ENCODE measurements around the gene WTAP. TPM values are rescaled to one million over a fixed set of nuclear protein-coding genes. Genes with fewer than 3 reads are reported as not detected.

WTAP gene
- total RNA-seq, 1 donor: 159 TPM

DNA sequence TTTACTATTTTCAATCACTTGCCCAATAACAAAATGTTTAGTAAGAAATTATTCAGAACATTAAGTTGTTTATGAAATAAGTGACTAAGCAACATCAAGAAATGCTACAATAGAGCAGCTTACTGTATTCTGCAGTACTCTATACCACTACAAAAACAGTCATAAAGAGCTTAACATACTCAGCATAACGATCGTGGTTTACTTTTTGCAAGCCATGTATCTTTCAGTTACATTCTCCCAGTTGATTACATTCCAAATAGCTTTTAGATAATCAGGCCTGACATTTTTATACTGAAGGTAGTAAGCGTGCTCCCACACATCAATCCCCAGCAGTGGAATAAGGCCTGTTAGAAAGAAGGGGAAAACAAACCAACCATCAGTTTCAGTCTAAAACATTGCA, 45.0 kb upstream of the WTAP start:
- TF ChIP-seq, protein P1, sequence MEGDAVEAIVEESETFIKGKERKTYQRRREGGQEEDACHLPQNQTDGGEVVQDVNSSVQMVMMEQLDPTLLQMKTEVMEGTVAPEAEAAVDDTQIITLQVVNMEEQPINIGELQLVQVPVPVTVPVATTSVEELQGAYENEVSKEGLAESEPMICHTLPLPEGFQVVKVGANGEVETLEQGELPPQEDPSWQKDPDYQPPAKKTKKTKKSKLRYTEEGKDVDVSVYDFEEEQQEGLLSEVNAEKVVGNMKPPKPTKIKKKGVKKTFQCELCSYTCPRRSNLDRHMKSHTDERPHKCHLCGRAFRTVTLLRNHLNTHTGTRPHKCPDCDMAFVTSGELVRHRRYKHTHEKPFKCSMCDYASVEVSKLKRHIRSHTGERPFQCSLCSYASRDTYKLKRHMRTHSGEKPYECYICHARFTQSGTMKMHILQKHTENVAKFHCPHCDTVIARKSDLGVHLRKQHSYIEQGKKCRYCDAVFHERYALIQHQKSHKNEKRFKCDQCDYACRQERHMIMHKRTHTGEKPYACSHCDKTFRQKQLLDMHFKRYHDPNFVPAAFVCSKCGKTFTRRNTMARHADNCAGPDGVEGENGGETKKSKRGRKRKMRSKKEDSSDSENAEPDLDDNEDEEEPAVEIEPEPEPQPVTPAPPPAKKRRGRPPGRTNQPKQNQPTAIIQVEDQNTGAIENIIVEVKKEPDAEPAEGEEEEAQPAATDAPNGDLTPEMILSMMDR (IDR thresholded peaks at IDR 0.05; ENCODE audit: insufficient read depth, low read depth, low read length): no peak
- peak; percentile 70 for DNase-seq (ENCODE audit: low read depth)
- H3K4me3 ChIP-seq (ENCODE audit: low read depth, low read length): no peak overlapping the region

DNA sequence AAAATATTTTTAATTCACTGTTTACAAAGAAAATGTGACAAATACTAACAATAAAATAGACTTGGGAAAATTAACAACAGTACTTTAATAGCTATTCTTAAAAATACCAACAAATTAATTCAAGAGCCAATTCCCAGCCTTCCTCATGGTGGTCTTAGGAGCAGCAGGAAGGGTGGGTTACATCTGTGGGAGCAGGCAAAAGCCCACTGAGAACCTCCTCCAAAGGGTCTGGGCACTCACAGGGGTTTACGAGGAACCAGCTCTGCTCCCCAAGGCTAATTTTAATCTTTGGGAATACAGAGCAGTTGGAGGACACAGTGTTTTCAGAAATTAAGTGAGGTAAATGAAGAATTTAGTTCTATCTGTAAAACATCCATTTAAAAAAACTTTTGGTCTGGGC, 44.5 kb upstream of the WTAP start:
- no peak overlapping the region for H3K4me3 ChIP-seq (ENCODE audit: low read depth, low read length)
- TF ChIP-seq, protein P1 (IDR thresholded peaks at IDR 0.05; ENCODE audit: insufficient read depth, low read depth, low read length): no peak
- no peak for DNase-seq (ENCODE audit: low read depth)

DNA sequence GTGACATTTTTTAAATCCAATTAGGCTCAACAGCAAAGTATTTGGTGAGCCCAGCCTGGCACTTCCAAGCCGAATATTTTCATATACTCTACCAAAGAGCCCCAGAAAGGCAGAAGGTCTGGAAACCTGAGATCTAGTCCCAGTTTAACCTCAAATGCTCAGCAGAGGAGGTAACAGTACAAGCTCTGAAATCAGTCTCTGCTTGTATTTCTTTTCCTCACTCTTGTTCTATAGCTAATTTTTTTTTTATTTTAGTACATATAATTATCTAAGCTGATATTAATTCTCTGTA, 43.3 kb upstream of the WTAP start:
- TF ChIP-seq, protein P1 (IDR thresholded peaks at IDR 0.05; ENCODE audit: insufficient read depth, low read depth, low read length): no peak
- no peak for DNase-seq (ENCODE audit: low read depth)
- H3K4me3 ChIP-seq (ENCODE audit: low read depth, low read length): no peak overlapping the region

DNA sequence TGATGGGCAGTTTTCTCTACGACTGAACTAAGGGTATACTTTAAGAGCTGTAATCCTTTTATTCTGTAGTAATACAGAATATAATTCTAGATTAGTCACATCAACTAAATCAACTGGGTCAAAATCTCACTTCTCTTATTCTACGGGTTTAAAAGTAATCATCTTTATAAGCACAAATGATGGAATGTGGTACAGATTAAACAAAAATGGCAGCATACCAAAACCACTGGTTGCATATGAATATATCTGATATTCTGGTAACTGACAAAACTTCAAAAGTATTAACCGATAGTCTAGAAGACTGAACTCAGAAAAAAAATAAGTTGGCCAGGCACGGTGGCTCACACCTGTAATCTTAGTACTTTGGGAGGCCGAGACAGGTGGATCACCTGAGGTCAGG, 41.3 kb upstream of the WTAP start:
- H3K4me3 ChIP-seq (ENCODE audit: low read depth, low read length): no peak overlapping the region
- TF ChIP-seq, protein P1 (IDR thresholded peaks at IDR 0.05; ENCODE audit: insufficient read depth, low read depth, low read length): no peak
- no peak for DNase-seq (ENCODE audit: low read depth)

DNA sequence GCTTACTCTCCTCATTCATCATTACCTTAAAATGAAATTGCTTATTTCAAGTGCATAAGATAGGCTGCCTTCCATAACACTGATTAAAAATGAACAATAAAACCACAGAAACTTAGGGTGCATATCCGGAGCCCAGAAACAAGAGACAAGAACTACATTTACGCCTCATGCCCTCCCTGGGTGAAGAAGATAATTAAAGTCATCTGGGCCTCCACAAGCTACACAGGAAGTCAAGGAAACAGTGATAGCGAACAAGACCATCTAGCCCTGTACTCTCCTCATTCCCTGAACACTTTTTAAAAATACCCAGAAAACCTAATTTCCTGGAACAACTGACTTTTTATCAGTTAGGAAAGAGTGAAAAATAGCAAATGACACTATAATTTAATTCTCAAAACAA, 40.6 kb upstream of the WTAP start:
- TF ChIP-seq, protein P1 (IDR thresholded peaks at IDR 0.05; ENCODE audit: insufficient read depth, low read depth, low read length): no peak
- no peak overlapping the region for H3K4me3 ChIP-seq (ENCODE audit: low read depth, low read length)
- no peak for DNase-seq (ENCODE audit: low read depth)

DNA sequence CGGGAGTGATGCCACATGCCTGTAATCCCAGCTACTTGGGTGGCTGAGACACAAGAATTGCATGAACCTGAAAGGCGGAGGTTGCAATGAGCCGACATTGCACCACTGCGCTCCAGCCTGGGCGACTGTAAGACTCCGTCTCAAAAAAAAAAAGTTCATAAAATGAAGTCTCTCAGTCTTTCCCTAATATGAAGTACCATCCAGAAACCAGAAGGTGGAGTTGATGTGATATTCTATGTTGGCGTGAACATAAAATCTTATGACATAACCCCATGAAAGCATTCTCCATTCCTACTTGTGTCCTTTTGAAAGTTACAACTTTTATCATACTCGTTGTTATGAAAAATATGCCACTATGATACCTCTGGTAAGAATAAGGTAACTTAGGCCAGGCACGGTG, 40.0 kb upstream of the WTAP start:
- no peak for DNase-seq (ENCODE audit: low read depth)
- H3K4me3 ChIP-seq (ENCODE audit: low read depth, low read length): no peak overlapping the region
- TF ChIP-seq, protein P1 (IDR thresholded peaks at IDR 0.05; ENCODE audit: insufficient read depth, low read depth, low read length): no peak

DNA sequence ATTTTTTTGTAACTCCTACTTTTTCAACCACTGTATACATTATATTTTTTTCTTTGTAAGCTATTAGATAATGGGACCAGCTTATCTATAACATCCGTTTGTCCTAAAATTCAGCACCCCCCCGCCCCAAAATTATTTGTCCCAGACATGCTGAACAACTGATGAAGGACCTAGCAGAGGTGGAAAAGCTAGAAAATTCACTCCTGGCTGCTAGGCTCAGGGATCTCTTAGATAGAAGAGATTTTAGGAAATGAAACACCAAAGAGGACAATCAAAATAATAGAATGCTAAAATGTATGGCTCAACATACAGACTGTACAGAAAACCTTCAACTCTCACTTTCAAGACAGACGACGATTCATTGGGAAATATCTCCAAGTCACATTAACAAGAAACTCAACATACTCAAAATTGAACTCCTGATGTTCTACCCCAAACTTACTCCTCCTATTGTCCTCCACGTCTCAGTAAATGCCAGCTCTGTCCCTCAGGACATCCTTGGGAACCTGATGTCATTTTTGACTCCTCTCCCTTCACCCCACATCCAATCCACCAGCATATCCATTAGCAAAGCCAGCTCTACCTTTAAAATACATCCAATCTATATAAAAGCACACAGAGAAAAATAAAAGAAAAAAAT, 38.9 kb upstream of the WTAP start:
- TF ChIP-seq, protein P1 (IDR thresholded peaks at IDR 0.05; ENCODE audit: insufficient read depth, low read depth, low read length): no peak
- no peak overlapping the region for H3K4me3 ChIP-seq (ENCODE audit: low read depth, low read length)
- no peak for DNase-seq (ENCODE audit: low read depth)
